ENCODE data around the gene ARHGEF5.
"Not testable (repeated sequence)": the region's sequence is repeated elsewhere in the genome, so short reads cannot be mapped to it uniquely, and the experiment has no call there.

ARHGEF5 gene

DNA sequence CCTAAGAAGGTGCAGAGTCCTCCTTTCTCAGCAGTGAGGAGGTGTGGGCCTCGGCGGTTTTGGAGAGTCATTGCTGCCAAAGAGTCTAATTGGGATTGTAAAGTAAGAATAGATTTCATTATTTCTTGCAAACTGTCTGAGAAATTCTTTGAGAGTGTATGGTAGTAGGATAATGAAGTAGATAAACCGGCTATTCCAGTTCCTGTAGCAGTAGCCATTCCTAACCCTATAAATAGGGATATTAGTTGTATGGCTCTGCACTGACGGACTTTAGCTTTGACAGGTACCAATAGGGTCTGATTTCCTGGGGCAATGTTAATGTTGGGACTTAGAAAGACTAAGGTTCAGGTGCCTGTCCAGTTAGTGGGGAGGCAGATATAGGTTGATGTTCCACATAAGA, 63.7 kb downstream of the ARHGEF5 start:
- in situ Hi-C loops (cut with MboI; ENCODE audit: low sequenced_read_pairs): not testable (repeated sequence)

GRCh38 chr7:144427539-144427938, 72.3 kb downstream of the ARHGEF5 start:
- in situ Hi-C loops (cut with MboI; ENCODE audit: low sequenced_read_pairs): not testable (repeated sequence)

- in situ Hi-C loops (cut with MboI; ENCODE audit: low sequenced_read_pairs): no loop called here
Observed at GRCh38 chr7:144428431-144428830, 73.2 kb downstream of the ARHGEF5 start.
